ENCODE measurements around the gene STK17B.
A peak's percentile ranks its signal among the peaks of the same experiment; 100 is the strongest.

The STK17B gene

DNA sequence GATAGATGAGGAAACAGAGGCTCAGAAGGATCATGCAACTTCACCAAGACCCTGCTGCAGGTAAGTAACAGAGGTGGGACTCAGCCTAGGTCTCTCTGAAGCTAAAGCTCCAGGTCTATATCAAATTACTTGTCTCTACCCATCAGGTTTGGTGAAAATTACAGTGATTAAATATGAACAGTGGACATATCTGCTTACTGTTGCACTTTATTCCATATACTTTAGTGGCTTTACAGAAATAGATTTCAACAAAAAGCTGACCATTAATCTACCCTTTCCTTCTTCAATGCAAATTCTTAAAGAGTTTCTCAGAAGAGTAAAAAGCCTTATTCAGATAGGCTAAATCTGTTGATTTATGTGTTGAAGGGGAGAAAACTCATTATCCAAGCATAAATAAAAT, 42.8 kb upstream of the STK17B start:
- DNase-seq (ENCODE audit: low spot score) = no peak
- TF ChIP-seq, protein P1, sequence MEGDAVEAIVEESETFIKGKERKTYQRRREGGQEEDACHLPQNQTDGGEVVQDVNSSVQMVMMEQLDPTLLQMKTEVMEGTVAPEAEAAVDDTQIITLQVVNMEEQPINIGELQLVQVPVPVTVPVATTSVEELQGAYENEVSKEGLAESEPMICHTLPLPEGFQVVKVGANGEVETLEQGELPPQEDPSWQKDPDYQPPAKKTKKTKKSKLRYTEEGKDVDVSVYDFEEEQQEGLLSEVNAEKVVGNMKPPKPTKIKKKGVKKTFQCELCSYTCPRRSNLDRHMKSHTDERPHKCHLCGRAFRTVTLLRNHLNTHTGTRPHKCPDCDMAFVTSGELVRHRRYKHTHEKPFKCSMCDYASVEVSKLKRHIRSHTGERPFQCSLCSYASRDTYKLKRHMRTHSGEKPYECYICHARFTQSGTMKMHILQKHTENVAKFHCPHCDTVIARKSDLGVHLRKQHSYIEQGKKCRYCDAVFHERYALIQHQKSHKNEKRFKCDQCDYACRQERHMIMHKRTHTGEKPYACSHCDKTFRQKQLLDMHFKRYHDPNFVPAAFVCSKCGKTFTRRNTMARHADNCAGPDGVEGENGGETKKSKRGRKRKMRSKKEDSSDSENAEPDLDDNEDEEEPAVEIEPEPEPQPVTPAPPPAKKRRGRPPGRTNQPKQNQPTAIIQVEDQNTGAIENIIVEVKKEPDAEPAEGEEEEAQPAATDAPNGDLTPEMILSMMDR (IDR thresholded peaks at IDR 0.05; ENCODE audit: extremely low read depth, insufficient read depth, missing control alignments) = no peak
- in situ Hi-C loops (cut with MboI; ENCODE audit: low pct_unique_long_range_greater_than_20kb, low sequenced_read_pairs, unreplicated experiment) = no loop called here

DNA sequence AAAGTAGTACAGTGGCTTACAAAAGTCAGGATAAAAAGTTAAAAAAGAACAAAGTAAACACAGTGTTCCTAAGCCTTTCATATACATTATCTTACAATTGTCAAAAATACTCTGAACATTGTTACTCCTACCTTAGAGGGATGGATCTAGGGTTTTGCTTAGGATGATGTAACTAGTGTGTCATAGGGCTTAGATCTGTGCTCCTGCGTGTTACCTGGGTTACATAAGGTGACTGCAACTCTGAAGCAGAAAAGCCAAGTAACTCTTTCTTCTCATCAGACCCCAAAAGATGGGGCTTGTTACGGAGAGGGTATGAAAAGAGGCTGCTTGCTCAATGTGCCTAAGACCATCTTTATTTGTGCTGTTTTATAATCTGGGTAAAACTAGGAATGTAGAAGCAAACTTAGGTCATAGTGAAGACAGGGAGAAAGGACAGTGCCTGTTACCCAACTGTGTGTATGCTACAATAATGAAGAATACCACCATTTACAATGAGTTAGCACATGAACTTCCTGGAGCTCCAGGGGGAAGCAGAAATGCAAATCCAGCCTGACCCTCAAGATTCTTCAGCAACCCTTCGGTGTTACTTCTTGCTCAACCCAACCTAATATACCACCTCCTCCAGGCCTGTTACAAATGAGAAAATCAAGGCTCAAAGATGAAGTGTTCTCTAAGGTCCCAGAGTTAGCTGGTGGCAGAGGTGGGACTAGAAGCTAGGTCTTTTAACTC, 42.0 kb upstream of the STK17B start:
- TF ChIP-seq, protein P1 (IDR thresholded peaks at IDR 0.05; ENCODE audit: extremely low read depth, insufficient read depth, missing control alignments) = no peak
- in situ Hi-C loops (cut with MboI; ENCODE audit: low pct_unique_long_range_greater_than_20kb, low sequenced_read_pairs, unreplicated experiment) = no loop called here
- no peak for DNase-seq (ENCODE audit: low spot score)

DNA sequence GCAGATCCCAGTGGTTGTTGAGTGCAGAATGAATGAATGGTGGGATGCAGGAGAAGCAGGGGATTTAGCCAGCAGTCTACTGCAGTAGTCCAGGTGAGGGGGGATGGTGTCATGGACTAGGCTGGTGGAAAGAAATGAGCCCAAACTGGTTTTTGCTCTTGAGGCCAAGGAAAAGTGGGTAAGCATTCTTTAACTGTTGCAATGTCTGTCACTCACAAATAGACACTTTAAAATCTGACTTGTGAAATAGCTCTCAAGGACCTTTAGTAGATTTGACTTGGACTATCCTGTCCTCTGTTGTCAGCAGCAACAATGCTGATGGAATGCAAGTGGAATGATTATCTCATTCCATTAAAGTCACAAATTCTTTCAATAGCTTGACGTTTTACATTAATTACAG, 37.5 kb upstream of the STK17B start:
- DNase-seq (ENCODE audit: low spot score) = no peak
- in situ Hi-C loops (cut with MboI; ENCODE audit: low pct_unique_long_range_greater_than_20kb, low sequenced_read_pairs, unreplicated experiment) = no loop called here

DNA sequence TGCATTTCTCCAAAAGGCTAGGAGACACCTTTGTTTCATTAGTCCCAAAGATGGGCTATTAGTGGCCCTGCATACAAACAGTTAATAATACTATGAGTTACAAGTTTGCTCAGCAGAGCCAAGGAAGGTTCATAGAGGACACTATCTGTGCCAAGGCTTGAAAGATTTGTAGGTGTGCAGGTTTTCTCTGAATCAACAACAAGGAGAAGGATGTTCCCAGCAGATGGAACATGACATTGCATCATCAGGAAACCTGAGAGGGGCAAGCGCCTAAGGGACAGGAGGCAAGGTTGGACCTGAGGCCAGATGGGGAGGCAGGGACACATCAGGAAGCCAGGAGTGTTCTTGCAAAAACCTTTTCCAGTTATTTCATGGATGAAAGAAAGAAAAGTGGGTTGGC, 35.4 kb upstream of the STK17B start:
- in situ Hi-C loops (cut with MboI; ENCODE audit: low pct_unique_long_range_greater_than_20kb, low sequenced_read_pairs, unreplicated experiment) = no loop called here
- DNase-seq (ENCODE audit: low spot score) = no peak
- TF ChIP-seq, protein P1 (IDR thresholded peaks at IDR 0.05; ENCODE audit: extremely low read depth, insufficient read depth, missing control alignments) = no peak

More for the DNA sequence above, 37.5 kb upstream of the STK17B start:
- TF ChIP-seq, protein P1 (IDR thresholded peaks at IDR 0.05; ENCODE audit: extremely low read depth, insufficient read depth, missing control alignments) = no peak

DNA sequence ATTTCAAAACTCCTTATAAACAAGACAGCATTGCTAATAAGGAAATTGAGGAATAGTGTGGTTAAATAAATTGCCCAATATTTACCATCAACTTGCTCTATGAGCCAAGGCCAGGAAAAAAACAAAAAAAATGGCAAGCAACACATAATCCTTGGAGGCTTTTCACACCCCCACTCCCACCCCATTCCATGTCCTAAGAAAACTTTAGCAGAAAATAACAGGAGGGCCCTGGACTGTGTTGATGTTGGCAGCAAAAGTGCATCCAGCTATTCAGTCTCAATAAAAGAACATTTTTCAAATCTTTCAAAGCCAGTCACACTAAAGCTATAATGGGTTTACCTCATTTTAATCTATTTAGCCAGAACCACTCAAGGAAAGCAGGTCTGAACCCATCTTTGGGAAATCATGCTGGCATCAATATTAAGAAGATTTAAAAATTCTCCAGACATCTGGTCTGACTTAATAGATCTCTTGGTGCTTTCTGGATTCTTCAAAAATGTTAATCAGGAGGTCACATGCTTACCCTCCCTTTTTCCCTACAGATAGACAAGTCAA, 34.6 kb upstream of the STK17B start:
- in situ Hi-C loops (cut with MboI; ENCODE audit: low pct_unique_long_range_greater_than_20kb, low sequenced_read_pairs, unreplicated experiment) = no loop called here
- TF ChIP-seq, protein P1 (IDR thresholded peaks at IDR 0.05; ENCODE audit: extremely low read depth, insufficient read depth, missing control alignments) = no peak
- no peak for DNase-seq (ENCODE audit: low spot score)

DNA sequence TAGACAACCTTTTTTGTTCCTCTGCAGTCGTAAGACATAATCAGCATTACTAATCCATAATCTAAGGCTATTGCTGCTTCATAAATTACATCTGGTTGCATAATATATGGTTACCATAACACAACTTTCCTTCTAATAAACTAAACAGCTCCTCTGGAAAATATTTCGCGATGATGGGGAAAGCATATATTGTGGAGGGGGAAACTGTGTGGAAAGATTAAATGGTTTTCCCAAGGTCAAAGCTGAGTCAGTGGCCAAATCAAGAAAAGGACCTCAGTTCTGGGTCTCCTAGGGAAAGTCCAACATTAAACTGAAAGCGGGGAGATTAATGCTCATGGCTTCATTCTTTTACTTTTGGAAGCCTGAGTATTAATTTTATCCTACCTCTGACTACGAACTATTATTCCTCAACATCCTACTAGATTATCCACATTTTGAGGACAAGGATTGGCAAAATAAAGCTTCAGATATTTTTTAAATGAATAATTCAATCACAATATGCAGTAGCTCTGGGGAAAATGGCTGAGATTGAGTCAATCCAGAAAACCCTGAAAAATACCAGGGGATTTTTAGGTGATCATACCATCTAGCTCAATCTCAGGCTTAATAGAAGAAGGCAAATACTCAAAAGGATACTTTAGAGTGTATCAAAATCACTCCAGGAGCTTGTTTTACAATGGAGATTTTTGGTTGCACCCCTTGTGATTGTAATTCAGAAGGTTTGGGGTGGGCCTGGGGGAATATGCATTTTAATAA, 33.8 kb upstream of the STK17B start:
- in situ Hi-C loops (cut with MboI; ENCODE audit: low pct_unique_long_range_greater_than_20kb, low sequenced_read_pairs, unreplicated experiment) = no loop called here
- peak; percentile 15 for DNase-seq (ENCODE audit: low spot score)
- TF ChIP-seq, protein P1 (IDR thresholded peaks at IDR 0.05; ENCODE audit: extremely low read depth, insufficient read depth, missing control alignments) = no peak
